ENCODE measurements around the gene KLHDC8A.
"Not testable (repeated sequence)": the region's sequence is repeated elsewhere in the genome, so short reads cannot be mapped to it uniquely, and the experiment has no call there.

KLHDC8A gene

GRCh38 chr1:205391386-205391785 is 34.7 kb upstream of the KLHDC8A start:
- H3K9me3 ChIP-seq = no peaks in the 10 kb centered on the region
- no peak overlapping the region for H3K4me3 ChIP-seq (ENCODE audit: low read depth, low read length)
- H3K4me1 ChIP-seq = no peaks in the 10 kb centered on the region
- H3K36me3 ChIP-seq = no peaks in the 10 kb centered on the region
- no peak for TF ChIP-seq CTCF (IDR thresholded peaks at IDR 0.05; ENCODE audit: low read depth, low read length)
- DNase-seq = no peak
- peaks cover 27% of the 10 kb centered on the region for H3K27me3 ChIP-seq

DNA sequence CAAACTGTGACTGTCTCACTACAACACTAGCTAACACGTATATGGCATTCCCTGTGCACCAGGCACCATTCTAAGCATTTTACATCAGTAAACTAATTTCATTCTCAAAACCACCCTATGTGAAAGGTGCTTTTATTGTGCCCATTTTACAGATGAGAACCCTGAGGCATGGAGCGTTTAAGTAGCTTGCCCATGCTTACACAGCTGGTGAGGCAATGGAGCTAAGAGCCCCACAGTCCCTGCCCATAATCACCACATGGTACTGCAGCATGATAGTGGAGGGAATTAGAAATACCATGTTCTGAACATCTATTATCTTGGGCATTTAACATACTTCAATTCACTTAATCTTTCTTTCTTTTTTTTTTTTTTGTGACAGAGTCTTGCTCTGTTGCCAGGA is 31.1 kb upstream of the KLHDC8A start:
- no peak for TF ChIP-seq CTCF (IDR thresholded peaks at IDR 0.05; ENCODE audit: low read depth, low read length)
- Histone ChIP-seq H3K27me3 (peaks cover 20% of the 10 kb centered on the region), H3K4me3 (ENCODE audit: low read depth, low read length) (no peak overlapping the region), H3K9me3 (no peaks in the 10 kb centered on the region), H3K4me1 (no peaks in the 10 kb centered on the region), H3K36me3 (no peaks in the 10 kb centered on the region)
- DNase-seq = no peak

DNA sequence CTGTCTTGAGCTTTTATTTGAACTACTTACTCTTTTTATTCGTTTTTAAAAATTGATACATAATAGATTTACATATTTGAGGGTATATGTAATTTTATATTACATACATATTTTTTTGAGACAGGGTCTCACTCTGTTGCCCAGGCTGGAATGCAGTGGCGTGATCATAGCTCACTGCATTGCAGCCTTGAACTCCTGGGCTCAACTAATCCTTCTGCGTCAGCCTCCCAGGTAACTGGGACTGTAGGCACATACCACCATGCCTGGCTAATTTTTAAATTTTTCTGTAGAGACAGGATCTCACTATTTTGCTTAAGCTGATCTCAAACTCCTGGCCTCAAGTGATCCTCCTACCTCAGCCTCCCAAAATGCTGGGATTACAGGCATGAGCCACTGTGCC is 26.3 kb upstream of the KLHDC8A start:
- not testable (repeated sequence) for H3K27me3 ChIP-seq; H3K4me3 ChIP-seq (ENCODE audit: low read depth, low read length); H3K36me3 ChIP-seq; H3K4me1 ChIP-seq; DNase-seq; H3K9me3 ChIP-seq

DNA sequence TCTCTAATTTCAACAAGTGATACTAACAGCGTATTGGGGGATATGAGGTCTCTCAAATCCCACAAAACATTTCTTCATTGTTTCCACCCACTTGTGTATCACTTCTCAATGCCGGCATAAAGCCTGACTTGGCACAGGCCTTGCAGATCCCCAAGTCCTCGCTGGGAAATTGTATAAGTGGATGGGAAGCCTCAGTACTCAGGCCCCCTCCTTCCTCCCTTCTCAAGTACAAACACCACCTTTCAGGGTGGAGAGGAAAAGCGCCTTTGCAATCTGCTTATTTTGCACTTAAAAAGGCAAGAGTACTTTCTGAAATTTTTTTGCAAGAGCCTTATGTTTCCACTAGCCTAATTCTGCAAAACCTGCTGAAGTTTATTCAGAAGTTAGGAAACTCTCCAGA is 25.8 kb upstream of the KLHDC8A start:
- Histone ChIP-seq H3K4me1 (no peaks in the 10 kb centered on the region), H3K9me3 (no peaks in the 10 kb centered on the region), H3K36me3 (no peaks in the 10 kb centered on the region), H3K27me3 (no peaks in the 10 kb centered on the region), H3K4me3 (ENCODE audit: low read depth, low read length) (no peak overlapping the region)
- DNase-seq = no peak
- TF ChIP-seq CTCF (IDR thresholded peaks at IDR 0.05; ENCODE audit: low read depth, low read length) = no peak

- Histone ChIP-seq H3K4me1 (no peaks in the 10 kb centered on the region), H3K27me3 (no peaks in the 10 kb centered on the region), H3K9me3 (no peaks in the 10 kb centered on the region), H3K36me3 (no peaks in the 10 kb centered on the region), H3K4me3 (ENCODE audit: low read depth, low read length) (no peak overlapping the region)
- TF ChIP-seq CTCF (IDR thresholded peaks at IDR 0.05; ENCODE audit: low read depth, low read length) = no peak
- DNase-seq = no peak
Observed at GRCh38 chr1:205381305-205381704, 24.6 kb upstream of the KLHDC8A start.

DNA sequence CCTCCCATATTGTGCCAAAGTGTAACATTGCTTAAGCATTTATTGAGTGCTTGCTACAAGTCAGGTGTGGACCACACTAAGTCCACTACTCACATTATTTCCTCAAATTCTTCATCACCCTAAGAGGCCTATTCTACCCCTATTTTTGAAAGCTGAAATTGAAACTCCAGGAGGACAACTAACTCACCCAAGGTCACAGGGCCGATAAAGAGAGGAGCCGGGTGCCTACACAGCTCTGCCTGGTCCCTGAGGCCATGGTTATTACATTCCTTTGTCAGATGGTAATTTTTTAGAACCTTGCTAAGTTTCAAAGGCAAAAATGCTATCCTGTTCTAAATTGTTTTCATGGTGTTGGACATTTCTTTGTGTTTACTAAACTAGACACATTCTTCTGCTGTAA is 24.2 kb upstream of the KLHDC8A start:
- Histone ChIP-seq H3K27me3 (no peaks in the 10 kb centered on the region), H3K4me3 (ENCODE audit: low read depth, low read length) (no peak overlapping the region), H3K36me3 (no peaks in the 10 kb centered on the region), H3K9me3 (no peaks in the 10 kb centered on the region), H3K4me1 (no peaks in the 10 kb centered on the region)
- no peak for DNase-seq
- no peak for TF ChIP-seq CTCF (IDR thresholded peaks at IDR 0.05; ENCODE audit: low read depth, low read length)

- H3K9me3 ChIP-seq = no peaks in the 10 kb centered on the region
- no peak overlapping the region for H3K4me3 ChIP-seq (ENCODE audit: low read depth, low read length)
- H3K4me1 ChIP-seq = no peaks in the 10 kb centered on the region
- H3K36me3 ChIP-seq = no peaks in the 10 kb centered on the region
- TF ChIP-seq CTCF (IDR thresholded peaks at IDR 0.05; ENCODE audit: low read depth, low read length) = no peak
- no peak for DNase-seq
- H3K27me3 ChIP-seq = no peaks in the 10 kb centered on the region
Observed at GRCh38 chr1:205379056-205379455, 22.3 kb upstream of the KLHDC8A start.
